HG03108 (cell line): ENCODE results near the gene LRIG1.

Experiments used
- ATAC-seq: cut with Tn5 transposase; IDR thresholded peaks from one replicate; pipeline ENCODE4 v1.9.1; 2021; ENCODE audit warnings: moderate library complexity; ENCODE audit not compliant: unreplicated experiment

Gene LRIG1

DNA sequence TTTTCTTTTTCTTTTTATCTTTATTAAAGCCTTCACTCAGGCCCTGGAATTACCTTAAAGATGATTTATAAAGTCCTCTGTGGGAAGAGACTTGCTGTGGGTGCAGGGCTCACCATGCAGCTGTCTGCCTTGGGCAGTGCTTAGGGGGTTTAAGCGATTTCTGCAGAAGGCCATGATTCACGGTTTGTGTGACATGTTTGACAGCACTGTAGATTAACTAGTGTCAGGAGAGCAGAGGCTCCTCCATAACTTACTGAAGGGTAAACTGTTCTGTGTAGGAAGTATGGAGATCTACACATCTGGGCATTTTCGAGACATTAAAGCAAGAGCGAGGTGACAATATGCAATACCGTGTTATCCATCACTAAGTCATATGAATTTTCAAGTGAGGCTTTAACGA, 137.7 kb downstream of the LRIG1 start:
- no peak for ATAC-seq

DNA sequence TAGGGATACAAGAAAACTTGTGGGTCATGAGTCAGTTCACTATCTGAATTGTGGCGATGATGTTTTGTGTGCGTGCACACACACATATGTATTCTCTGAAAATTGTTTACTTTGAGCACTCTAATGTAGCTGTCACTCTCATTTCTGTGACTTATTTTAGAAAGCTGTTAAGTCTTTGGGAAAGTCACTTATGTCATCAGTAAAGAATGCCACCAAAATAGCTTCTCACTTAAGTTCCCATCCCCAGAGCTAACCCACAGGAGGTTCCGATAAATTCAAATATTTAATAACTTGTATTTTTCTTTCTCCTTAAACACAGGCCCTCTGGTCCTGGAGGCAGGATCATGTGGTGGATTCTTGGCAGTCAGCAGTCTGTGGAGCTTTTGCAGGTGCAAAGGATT, 138.3 kb downstream of the LRIG1 start:
- ATAC-seq = no peak

DNA sequence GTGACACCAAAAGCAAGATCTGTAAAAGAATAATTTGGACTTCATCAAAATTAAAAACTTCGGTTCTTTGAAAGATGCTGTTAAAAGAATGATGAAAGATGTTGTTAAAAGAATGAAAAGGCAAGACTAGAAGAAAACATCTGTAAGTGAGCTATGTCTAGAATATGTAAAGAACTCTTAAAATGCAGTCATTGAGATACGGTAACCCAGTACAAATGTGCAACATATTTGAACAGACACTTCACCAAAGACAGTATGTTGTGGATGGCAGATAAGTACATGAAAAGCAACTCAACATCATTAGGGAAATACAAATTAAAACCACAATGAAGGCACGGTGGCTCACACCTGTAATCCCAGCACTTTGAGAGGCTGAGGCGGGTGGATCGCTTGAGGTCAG, 139.5 kb downstream of the LRIG1 start:
- no peak for ATAC-seq

DNA sequence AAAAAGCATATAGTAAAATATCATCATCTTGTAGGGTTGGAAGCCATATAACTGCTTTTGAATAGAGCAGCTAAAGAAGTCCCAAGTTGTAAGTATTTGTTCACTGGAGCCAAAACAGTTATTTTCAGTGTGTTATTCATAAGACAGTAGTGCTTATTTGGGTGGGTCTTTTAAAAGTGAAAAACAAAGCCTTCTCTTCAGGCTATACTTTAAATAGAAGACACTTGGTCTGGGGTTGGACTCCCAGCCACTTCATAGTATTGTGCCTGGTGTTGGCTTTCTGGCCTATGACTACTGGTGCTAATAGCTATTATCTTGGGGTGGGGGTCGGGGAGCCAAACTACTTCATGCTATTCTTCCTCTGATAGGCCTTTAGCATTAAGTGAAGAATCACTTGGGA, 144.8 kb downstream of the LRIG1 start:
- no peak for ATAC-seq

DNA sequence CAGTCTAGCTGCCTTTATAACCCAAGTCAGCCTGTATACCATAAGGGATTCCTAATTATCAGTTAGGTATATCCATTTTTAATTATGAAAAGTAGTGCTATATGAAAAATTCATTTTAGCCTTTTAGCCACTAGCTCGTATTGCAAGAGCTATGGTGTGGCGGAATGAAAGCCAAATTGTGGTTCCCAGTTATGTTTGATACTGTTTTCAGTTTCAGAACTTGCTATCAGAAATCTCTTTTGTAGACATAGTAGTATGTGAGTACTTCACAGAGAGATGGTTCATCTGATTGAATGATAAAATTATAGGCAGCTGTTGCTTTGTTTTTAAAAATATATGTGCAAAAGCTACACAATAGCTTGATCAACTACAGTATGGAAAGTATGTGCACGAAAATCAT, 145.4 kb downstream of the LRIG1 start:
- no peak for ATAC-seq

DNA sequence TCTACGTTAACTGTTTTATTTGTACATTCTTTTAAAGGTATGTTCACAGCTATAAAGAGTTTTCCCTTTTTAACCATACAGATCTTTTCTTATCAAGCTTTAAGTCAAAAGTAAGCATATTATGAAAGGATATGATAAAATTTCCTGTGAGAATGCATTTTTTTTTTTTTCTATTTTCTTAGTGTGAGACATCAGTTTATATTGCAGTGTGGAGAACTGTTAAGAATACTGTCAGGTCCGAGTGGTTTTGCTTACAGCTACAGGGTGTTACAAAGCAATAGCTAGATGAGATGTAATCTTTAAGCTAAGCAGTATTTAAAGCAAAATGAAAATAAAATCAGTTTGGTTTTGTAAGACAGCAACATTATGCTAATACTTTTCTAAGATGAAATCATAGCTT, 146.8 kb downstream of the LRIG1 start:
- ATAC-seq = no peak

- ATAC-seq = no peak
These were observed 147.3 kb downstream of the LRIG1 start for GRCh38 chr3:66353530-66353929.

GRCh38 chr3:66353039-66353438, 147.8 kb downstream of the LRIG1 start:
- ATAC-seq = no peak

DNA sequence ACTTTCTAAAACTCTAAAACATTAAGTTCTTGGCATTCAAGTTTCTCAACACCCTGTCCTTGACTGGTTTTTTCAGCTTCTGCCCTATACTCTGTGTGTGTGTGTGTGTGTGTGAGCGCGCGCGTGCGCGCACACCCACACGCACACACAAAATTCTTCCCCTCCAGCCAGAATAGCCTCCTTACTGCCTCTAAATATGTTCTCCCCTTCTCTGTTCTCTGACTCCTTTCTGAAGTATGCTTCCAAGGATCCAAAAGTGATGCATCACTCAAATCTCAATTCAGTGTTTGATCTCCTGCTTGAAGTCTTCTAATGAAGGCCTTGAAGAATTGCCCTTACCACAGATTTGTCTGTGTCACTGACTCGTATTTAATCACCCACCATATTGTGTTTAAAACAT, 150.2 kb downstream of the LRIG1 start:
- ATAC-seq = no peak

DNA sequence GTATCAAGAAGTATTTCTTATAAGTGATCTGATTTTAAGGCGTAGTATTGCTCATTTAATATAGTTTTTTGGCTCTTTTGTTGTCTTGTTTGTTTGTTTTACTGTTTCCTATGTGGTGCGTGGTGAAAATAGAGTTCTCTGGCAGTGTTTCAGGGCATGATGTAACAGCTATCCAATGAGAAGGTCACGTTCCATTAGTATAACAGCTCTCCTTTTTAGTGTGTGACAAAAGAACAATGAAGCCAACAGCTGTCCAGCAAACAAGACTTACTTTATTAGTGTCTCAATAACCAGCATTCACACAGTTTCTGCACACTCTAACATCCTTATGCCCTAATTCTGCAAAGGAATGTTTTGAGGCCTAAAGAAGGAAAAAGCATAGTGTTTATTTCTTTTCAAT, 152.1 kb downstream of the LRIG1 start:
- no peak for ATAC-seq

DNA sequence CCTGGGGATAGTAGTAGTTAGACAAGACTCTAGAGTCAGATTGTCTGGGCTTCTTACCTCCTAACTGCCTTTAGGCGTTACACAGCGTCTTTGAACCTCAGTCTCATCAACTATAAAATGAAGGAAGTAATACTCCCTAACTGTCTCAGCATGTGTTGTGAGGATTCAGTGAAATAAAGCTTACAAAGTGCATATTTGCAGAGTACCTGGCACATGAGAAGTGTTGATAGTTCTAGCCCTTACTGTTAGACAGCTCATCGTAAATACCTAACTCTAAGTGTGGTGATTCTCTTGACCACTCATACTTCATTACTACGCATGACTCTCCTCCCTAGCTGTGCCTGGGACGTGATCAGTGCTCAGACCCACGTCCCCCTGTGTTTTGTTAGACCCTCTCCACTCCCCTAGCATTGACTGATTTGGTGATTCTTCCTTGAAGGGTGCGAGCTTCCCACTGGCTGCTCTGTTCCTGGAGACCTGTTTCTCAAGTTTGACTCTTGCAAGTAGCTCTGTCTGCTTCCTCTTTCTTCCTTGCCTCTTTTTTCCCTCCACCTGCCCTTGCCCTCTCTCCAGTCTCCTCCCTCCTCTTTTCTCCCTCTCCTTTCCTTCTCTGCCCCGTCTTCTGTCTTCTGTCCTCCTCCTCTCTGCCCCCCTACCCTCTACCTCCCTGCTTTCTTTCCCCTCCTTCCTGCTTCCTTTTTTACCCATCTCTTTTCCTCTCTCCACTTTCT, 155.8 kb downstream of the LRIG1 start:
- no peak for ATAC-seq

GRCh38 chr3:66344391-66344811, 156.4 kb downstream of the LRIG1 start:
- ATAC-seq = no peak

- ATAC-seq = no peak
These were observed 158.0 kb downstream of the LRIG1 start for GRCh38 chr3:66342717-66343356.

GRCh38 chr3:66338927-66339326, 161.9 kb downstream of the LRIG1 start:
- ATAC-seq = no peak

GRCh38 chr3:66336333-66336766, 164.5 kb downstream of the LRIG1 start:
- no peak for ATAC-seq

GRCh38 chr3:66335671-66336070, 165.2 kb downstream of the LRIG1 start:
- no peak for ATAC-seq
